Osteocyte (in vitro differentiated cells): ENCODE data around the gene PSMB9. TPM values are rescaled to one million over a fixed set of nuclear protein-coding genes. Genes with fewer than 3 reads are reported as not detected.

ENCODE experiments used
- DNase-seq: peaks from one replicate; pipeline ENCODE4 v3.0.0; 2021; ENCODE audit warnings: mixed read lengths; ENCODE audit not compliant: unreplicated experiment; ENCODE audit errors: extremely low spot score
- H3K27ac Mint-ChIP-seq: one replicate; pipeline ENCODE4 v1.8.0; 2021; ENCODE audit warnings: mild to moderate bottlenecking, mixed read lengths; ENCODE audit not compliant: unreplicated experiment
- H3K27me3 Mint-ChIP-seq: one replicate; pipeline ENCODE4 v1.8.0; 2021; ENCODE audit warnings: mixed read lengths; ENCODE audit not compliant: unreplicated experiment
- H3K36me3 Mint-ChIP-seq: one replicate; pipeline ENCODE4 v1.8.0; 2021; ENCODE audit warnings: mixed read lengths; ENCODE audit not compliant: unreplicated experiment
- H3K4me1 Mint-ChIP-seq: one replicate; pipeline ENCODE4 v1.8.0; 2021; ENCODE audit warnings: mixed read lengths; ENCODE audit not compliant: unreplicated experiment
- H3K4me3 Mint-ChIP-seq: one replicate; pipeline ENCODE4 v1.8.0; 2021; ENCODE audit warnings: mild to moderate bottlenecking, moderate library complexity, mixed read lengths; ENCODE audit not compliant: unreplicated experiment
- H3K9me3 Mint-ChIP-seq: one replicate; pipeline ENCODE4 v1.8.0; 2021; ENCODE audit warnings: mixed read lengths; ENCODE audit not compliant: unreplicated experiment
- CTCF ChIP-seq: fragments of 200-600 bp; sonication (generic); IDR thresholded peaks from 2 replicates; pipeline ENCODE4 v1.5.0; 2021; ENCODE audit warnings: antibody characterized with exemption, mild to moderate bottlenecking, moderate library complexity
- total RNA-seq: library from RNA; stranded (reverse); gene quantifications from 2 replicates; pipeline ENCODE4 v1.2.1, GENCODE V29; 2021

PSMB9 gene
- total RNA-seq, 1 donor from 2014 or later: 20.8 TPM

- H3K36me3 Mint-ChIP-seq: peaks cover 8% of the 10 kb centered on the region
- no peak overlapping the region for H3K27ac Mint-ChIP-seq
- no peak overlapping the region for H3K4me3 Mint-ChIP-seq
- TF ChIP-seq CTCF: peak; percentile 56
- DNase-seq: no peak
- H3K4me1 Mint-ChIP-seq: no peaks in the 10 kb centered on the region
- H3K9me3 Mint-ChIP-seq: no peaks in the 10 kb centered on the region
- no peaks in the 10 kb centered on the region for H3K27me3 Mint-ChIP-seq
These were observed 28.0 kb upstream of the PSMB9 start for GRCh38 chr6:32825966-32826365.

- Mint-ChIP-seq H3K4me1 (no peaks in the 10 kb centered on the region), H3K4me3 (no peak overlapping the region), H3K27me3 (no peaks in the 10 kb centered on the region), H3K36me3 (peaks cover 16% of the 10 kb centered on the region), H3K9me3 (no peaks in the 10 kb centered on the region), H3K27ac (no peak overlapping the region)
- DNase-seq: no peak
- no peak for TF ChIP-seq CTCF
These were observed 27.0 kb upstream of the PSMB9 start for GRCh38 chr6:32827025-32827424.

GRCh38 chr6:32829495-32829894, 24.5 kb upstream of the PSMB9 start:
- no peak for TF ChIP-seq CTCF
- no peak overlapping the region for H3K27ac Mint-ChIP-seq
- no peak overlapping the region for H3K4me3 Mint-ChIP-seq

GRCh38 chr6:32830017-32830416, 24.0 kb upstream of the PSMB9 start:
- H3K27ac Mint-ChIP-seq: no peak overlapping the region
- H3K9me3 Mint-ChIP-seq: no peaks in the 10 kb centered on the region
- TF ChIP-seq CTCF: no peak
- DNase-seq: no peak
- H3K36me3 Mint-ChIP-seq: peaks cover 22% of the 10 kb centered on the region
- H3K4me1 Mint-ChIP-seq: no peaks in the 10 kb centered on the region
- no peak overlapping the region for H3K4me3 Mint-ChIP-seq
- no peaks in the 10 kb centered on the region for H3K27me3 Mint-ChIP-seq

More at GRCh38 chr6:32829495-32829894, 24.5 kb upstream of the PSMB9 start:
- H3K4me1 Mint-ChIP-seq: no peaks in the 10 kb centered on the region
- H3K36me3 Mint-ChIP-seq: peaks cover 19% of the 10 kb centered on the region
- H3K9me3 Mint-ChIP-seq: no peaks in the 10 kb centered on the region
- DNase-seq: no peak
- H3K27me3 Mint-ChIP-seq: no peaks in the 10 kb centered on the region

- Mint-ChIP-seq H3K4me3 (no peak overlapping the region), H3K27me3 (no peaks in the 10 kb centered on the region), H3K27ac (no peak overlapping the region), H3K9me3 (no peaks in the 10 kb centered on the region), H3K4me1 (no peaks in the 10 kb centered on the region), H3K36me3 (peaks cover 27% of the 10 kb centered on the region)
- no peak for DNase-seq
- no peak for TF ChIP-seq CTCF
These were observed 23.1 kb upstream of the PSMB9 start for GRCh38 chr6:32830936-32831335.
